ENCODE data around the gene NF2. TPM values are rescaled to one million over a fixed set of nuclear protein-coding genes. Genes with fewer than 3 reads are reported as not detected.

Gene NF2
- total RNA-seq, 6 experiments from 2014 or later = 9.6 to 24.8 (median 14.0) TPM

DNA sequence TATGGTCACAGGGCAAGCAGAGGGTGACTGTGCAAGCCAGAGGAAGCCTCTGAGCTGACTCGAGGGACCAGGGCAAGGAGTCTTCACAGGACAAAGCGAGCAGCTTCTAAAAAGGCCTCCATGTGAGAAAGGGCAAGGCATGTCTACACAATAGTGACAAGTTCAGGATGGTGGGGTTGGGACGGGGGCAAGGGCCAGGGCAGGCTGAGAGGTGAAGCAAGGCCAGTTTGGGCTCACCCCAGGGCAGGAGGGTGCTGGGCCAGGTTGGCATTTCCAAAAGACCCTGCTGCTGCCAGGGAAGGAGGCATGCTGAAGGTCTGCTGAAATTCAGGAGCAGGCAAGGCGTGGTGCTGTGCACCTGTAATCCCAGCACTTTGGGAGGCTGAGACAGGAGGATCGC lies 104.0 kb downstream of the NF2 start:
- no peaks in the 10 kb centered on the region for H3K4me1 ChIP-seq
- H3K27ac ChIP-seq = no peak overlapping the region
- no peaks in the 10 kb centered on the region for H3K9me3 ChIP-seq
- DNase-seq (no peak), ATAC-seq (no peak)
- H3K4me3 ChIP-seq = no peak overlapping the region
- no peaks in the 10 kb centered on the region for H3K36me3 ChIP-seq
- intact Hi-C loops (cut with DNase I) = no loop called here
- H3K27me3 ChIP-seq = no peaks in the 10 kb centered on the region
- TF ChIP-seq, protein P1, sequence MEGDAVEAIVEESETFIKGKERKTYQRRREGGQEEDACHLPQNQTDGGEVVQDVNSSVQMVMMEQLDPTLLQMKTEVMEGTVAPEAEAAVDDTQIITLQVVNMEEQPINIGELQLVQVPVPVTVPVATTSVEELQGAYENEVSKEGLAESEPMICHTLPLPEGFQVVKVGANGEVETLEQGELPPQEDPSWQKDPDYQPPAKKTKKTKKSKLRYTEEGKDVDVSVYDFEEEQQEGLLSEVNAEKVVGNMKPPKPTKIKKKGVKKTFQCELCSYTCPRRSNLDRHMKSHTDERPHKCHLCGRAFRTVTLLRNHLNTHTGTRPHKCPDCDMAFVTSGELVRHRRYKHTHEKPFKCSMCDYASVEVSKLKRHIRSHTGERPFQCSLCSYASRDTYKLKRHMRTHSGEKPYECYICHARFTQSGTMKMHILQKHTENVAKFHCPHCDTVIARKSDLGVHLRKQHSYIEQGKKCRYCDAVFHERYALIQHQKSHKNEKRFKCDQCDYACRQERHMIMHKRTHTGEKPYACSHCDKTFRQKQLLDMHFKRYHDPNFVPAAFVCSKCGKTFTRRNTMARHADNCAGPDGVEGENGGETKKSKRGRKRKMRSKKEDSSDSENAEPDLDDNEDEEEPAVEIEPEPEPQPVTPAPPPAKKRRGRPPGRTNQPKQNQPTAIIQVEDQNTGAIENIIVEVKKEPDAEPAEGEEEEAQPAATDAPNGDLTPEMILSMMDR (IDR thresholded peaks at IDR 0.05) = no peak
- no peak for TF ChIP-seq POLR2A (IDR thresholded peaks at IDR 0.05)
- WGBS (ENCODE audit: insufficient coverage, low coverage, low lambda C conversion rate, missing lambda C conversion rate) = 74% methylated on average over 3 of the region's 5 CpGs

DNA sequence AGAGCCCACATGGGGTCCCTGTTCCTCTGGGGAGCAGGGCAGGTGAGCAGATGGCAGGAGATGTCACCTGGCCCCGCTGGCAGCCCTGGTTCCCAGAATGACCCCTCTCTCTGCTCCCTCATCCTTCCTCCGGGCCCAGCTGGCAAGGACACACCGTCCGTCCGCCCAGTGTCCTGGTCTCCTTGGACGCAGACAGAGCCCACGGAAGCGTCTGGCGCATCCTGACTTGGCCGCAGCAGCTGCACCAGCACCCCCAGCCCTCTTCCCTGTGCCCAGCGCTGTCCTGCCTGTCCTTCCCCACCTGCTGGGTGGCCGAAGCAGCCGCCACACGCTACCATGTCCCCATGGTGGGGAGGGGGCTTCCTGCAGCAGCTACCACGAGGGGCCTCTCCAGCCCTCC lies 106.8 kb downstream of the NF2 start:
- ATAC-seq (no peak), DNase-seq (no peak)
- Histone ChIP-seq H3K9me3 (no peaks in the 10 kb centered on the region), H3K4me3 (no peak overlapping the region), H3K4me1 (no peaks in the 10 kb centered on the region), H3K27ac (no peak overlapping the region), H3K27me3 (no peaks in the 10 kb centered on the region), H3K36me3 (no peaks in the 10 kb centered on the region)
- intact Hi-C loops (cut with DNase I) = no loop called here
- WGBS (ENCODE audit: insufficient coverage, low coverage, low lambda C conversion rate, missing lambda C conversion rate) = 0% methylated on average over 1 of the region's 15 CpGs
- no peak for TF ChIP-seq POLR2A (IDR thresholded peaks at IDR 0.05)
- TF ChIP-seq, protein P1 (IDR thresholded peaks at IDR 0.05) = no peak

DNA sequence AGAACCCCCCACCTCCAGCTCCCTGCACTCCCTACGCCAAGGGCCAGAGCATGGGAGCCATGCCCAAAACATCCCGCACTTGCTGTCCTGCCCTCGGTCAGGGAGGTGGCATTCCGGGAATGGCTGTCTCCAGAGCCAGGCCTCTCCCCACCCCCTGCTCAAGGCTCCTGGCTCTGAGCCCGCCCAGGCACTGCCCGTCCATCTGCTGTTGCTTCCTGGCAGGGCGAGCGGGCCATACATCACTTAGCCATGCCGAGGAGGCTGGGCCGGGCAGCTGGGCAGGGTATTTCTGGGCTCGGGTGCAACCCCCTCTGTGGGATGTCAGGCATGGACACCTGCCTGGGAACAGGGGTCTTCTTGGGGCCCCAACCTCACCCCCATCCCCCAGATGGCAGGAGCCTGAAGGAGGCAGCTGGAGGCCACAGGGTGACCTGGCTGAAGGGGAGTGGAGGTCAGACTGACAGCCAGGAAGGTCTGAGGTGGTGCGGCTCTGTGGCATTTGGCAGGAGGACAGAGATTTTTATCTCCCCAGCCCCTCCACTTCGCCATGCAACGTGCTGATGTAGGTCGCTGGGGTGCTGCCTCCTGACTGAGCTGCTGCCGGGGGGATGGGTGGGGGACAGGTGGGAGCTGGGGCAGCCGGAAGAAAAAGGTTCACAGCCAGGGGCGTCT lies 107.6 kb downstream of the NF2 start:
- TF ChIP-seq POLR2A (IDR thresholded peaks at IDR 0.05) = no peak
- TF ChIP-seq, protein P1 (IDR thresholded peaks at IDR 0.05) = no peak
- 50% methylated on average over 2 of the region's 18 CpGs for WGBS (ENCODE audit: insufficient coverage, low coverage, low lambda C conversion rate, missing lambda C conversion rate)
- peak in 1 of 4 donors; percentile 7 for ATAC-seq

DNA sequence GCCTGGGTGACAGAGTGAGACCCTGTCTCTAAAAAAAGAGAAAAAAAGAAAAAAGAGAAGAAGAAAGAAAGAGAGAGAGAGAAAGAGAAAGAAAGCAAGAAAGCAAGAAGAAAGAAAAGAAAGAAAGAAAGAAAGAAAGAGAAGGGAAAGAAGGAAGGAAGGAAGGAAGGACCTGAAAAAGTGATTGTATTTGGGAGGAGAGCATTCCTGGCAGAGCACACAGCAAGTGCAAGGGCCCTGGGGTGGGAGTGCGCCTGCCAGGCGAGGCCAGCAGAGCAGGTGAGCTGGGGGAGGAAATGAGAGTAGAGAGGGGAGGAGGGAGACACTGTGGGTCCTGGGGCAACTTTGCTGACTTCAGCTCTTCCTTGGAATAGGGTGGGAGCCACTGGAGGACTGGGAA lies 108.7 kb downstream of the NF2 start:
- no peak overlapping the region for H3K27ac ChIP-seq
- no peak for DNase-seq
- no peaks in the 10 kb centered on the region for H3K36me3 ChIP-seq
- intact Hi-C loops (cut with DNase I) = no loop called here
- ATAC-seq = no peak
- TF ChIP-seq, protein P1 (IDR thresholded peaks at IDR 0.05) = no peak
- TF ChIP-seq POLR2A (IDR thresholded peaks at IDR 0.05) = no peak
- no peak overlapping the region for H3K4me3 ChIP-seq
- 83% methylated on average over 2 of the region's 2 CpGs for WGBS (ENCODE audit: insufficient coverage, low coverage, low lambda C conversion rate, missing lambda C conversion rate)
- H3K4me1 ChIP-seq = no peaks in the 10 kb centered on the region
- H3K27me3 ChIP-seq = no peaks in the 10 kb centered on the region
- H3K9me3 ChIP-seq = no peaks in the 10 kb centered on the region

More for the DNA sequence above, 107.6 kb downstream of the NF2 start:
- Histone ChIP-seq H3K36me3 (no peaks in the 10 kb centered on the region), H3K4me3 (no peak overlapping the region), H3K4me1 (no peaks in the 10 kb centered on the region), H3K27me3 (no peaks in the 10 kb centered on the region), H3K27ac (no peak overlapping the region), H3K9me3 (no peaks in the 10 kb centered on the region)
- intact Hi-C loops (cut with DNase I) = no loop called here
- DNase-seq = no peak

All from right lobe of liver (tissue), 6 donors.